Inferior parietal cortex (tissue), 1 donor: ENCODE data around the gene TBX4.
A peak's percentile ranks its signal among the peaks of the same experiment; 100 is the strongest.

Experiments
- DNase-seq: peaks from one replicate; pipeline ENCODE4 v3.0.0-alpha.2; 2016; ENCODE audit errors: extremely low spot score

Gene TBX4

DNA sequence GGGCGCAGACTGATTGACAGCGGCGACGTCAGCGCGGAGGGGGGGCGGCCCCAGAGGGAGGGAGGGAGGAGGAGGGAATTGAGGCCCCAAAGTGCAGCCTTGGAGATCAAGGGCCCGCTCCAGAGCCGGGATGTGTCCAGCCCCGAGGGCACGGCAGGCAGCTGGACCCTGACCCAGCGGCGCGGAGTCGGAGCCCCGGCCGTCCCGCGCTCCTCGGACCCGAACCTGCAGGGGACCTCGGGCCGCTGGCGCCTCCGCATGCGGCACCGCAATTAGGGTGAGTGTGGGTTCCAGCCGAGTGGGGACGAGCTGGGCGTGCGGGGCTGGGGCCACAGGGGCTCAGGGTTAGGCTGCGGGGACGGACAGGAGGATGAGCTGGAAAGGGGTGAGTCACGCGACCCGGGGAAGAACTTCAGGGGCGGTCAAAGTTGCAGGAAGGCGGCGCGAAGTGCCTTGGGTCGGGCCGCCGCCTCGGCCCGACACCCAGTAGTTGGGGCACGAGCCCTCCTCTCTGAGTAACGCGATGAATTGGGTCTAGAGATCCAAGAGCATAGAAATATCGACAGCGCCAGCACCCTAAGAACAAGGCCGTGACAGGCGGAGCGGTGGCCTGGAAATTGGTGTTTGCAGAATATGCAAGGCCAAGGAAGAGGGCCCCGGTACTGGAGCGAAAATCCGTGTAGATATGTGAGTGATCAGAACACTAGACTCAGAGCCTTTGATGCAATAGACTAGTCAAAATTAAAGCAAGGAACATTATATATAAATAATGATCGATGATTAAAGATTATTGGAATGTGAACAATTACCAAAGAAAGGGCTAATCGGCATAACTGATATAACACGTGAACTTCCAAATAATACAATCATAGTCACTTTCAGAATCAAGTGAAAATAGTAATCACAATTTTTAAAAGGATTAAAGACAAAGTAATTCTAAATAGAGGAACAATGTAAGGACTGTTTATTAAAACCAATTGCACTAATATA, at the start of gene TBX4:
TBX4 (plus strand) TSS at position 122 of the 990 bp plus-strand sequence. CDS start 4,069 bp downstream, outside the sequence.
- no peak for DNase-seq

DNA sequence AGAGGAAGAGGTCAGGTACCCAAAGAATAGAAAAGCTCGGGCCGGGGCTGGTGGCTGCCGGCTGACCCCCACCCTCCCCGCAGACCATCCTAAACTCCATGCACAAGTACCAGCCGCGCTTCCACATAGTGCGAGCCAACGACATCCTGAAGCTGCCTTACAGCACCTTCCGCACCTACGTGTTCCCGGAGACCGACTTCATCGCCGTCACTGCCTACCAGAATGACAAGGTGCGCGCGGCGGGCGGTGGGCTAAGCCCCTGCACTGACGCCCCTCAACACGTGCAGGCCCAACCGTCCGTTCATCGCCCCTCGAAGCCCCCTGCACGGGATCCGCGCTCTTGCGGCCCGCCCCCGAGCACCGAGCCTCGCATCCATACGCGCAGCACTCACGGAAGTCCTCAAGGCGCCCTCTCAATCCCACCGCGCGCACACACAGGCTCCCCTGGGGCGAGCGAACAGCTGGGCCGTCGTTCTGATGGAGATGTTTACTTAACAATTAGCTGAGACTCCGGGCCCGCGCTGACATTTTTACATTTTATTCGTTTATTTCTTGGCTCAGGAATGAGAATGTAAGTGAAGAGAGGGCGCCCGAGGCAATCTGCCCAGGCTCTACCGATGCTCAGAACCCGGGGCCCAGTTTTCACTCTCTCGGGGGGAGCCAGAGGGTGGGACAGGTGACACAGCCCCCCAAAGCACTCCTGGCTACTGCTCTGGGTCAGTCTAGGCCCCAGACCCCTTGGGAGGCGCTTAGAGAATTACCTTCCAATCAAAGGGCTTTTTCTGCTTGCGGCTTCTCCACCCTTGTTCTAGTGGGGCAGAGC, 49.0 kb upstream of the TBX4 start:
- no peak for DNase-seq

DNA sequence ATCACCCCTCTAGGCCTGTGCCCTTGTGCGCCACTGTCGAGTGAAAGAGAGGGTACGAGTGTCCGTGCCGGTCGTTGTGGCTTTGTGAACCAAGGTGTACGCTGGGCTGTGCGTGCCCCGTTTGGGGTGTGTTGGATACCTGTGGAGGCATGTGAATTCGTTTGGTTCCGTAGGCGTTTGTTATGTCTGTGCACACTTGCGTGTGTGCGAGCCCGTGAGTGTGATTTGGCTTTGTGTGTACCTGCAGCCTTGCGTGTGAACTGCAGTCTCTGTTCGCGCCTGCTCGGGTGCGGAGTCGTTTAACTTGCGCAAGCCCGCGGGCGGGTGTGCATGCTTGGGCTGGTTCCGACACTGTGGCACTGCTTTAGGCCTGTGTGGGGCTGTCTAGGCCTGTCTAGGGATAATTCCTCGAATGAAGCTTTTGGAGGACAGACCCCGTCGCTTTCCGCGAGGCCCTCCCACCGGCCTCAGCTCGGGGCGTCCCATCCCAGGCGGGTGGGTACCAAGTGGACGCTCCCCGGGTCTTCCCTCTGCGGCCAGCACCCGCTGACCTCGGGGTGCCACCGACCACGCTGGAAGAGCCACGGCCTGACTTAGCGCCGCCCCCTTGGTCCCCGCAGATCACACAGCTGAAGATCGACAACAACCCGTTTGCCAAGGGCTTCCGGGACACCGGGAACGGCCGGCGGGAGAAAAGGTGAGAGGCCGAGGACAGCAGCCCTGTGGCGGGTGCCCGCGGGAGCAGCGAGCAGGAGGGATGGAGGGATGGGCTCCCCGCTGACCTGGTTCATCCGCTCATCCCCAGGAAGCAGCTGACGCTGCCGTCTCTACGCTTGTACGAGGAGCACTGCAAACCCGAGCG, 48.2 kb upstream of the TBX4 start:
- DNase-seq: no peak

DNA sequence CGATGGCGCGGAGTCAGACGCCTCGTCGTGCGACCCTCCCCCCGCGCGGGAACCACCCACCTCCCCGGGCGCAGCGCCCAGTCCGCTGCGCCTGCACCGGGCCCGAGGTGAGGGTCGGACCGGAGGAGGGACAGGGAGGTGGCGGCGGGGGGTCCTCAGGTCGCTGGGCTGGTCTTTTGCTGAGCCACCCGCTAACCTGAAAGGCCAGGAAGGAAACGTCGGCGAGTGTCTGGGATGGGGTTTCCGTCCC, 47.6 kb upstream of the TBX4 start:
- no peak for DNase-seq

DNA sequence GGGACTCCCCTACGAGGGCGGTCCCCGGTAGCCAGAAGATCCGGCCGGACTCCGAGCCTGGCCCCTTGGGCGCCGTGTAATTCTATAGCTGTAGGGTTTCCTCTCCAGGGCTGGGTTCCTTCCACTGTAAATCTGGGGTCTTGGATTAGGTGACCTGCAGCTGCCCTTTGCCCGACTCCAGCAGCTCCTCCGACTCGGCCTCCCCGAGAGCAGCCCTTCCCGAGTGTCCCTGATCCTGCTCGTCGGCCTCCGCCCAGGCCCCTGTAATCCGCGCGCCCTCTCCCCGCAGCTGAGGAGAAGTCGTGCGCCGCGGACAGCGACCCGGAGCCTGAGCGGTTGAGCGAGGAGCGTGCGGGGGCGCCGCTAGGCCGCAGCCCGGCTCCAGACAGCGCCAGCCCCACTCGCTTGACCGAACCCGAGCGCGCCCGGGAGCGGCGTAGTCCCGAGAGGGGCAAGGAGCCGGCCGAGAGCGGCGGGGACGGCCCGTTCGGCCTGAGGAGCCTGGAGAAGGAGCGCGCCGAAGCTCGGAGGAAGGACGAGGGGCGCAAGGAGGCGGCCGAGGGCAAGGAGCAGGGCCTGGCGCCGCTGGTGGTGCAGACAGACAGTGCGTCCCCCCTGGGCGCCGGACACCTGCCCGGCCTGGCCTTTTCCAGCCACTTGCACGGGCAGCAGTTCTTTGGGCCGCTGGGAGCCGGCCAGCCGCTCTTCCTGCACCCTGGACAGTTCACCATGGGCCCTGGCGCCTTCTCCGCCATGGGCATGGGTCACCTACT, 47.1 kb upstream of the TBX4 start:
- DNase-seq: no peak

DNA sequence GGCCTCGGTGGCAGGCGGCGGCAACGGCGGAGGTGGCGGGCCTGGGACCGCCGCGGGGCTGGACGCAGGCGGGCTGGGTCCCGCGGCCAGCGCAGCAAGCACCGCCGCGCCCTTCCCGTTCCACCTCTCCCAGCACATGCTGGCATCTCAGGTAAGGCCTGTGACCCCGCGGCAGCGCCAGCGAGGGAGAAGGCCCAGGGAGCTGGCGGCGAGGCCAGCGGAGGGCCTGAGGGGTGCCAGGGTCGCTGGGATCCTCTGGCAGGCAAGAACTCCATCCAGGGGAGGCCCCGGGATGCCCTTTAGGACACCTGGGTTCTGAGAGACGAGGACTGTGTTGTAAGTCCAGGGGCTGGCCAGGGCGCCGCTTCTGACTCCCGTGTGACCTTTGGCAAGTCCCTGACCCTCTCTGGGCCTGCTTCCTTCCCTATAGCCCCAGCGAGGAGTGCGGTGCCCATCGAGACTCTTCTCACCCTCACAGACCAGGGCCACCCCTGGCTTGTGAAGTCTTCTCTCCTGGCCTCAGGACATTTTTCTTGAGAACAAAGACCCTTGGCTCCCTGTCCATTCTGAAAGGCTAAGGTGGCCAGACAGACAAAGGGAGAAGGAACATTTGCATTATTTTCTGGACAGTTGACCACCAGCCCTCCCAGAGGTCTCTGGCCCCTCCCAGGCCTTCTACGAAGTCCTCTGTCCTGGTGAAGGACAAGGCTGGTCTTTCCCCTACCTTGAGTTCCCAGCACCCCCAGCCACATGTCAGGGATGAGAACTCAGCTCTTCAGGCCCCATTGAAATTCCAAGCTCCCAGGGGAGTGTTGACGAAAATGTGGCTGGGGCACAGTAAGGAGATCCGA, 46.3 kb upstream of the TBX4 start:
- no peak for DNase-seq

DNA sequence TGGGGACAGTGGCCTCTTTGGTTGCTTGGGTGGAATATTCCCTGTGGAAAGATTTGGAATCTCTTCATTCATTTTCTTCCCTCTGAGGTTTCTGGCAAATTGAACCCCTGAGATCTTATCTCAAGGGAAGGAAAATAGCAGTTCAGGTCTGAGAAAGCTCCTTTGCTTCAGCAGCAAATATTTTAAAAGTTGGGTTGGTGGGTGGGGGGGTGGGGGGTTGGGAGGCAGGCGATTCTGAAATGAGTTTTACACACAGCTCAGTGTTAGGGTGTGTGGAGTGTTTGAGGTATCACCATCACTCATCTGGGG, 45.7 kb upstream of the TBX4 start:
- DNase-seq: no peak

DNA sequence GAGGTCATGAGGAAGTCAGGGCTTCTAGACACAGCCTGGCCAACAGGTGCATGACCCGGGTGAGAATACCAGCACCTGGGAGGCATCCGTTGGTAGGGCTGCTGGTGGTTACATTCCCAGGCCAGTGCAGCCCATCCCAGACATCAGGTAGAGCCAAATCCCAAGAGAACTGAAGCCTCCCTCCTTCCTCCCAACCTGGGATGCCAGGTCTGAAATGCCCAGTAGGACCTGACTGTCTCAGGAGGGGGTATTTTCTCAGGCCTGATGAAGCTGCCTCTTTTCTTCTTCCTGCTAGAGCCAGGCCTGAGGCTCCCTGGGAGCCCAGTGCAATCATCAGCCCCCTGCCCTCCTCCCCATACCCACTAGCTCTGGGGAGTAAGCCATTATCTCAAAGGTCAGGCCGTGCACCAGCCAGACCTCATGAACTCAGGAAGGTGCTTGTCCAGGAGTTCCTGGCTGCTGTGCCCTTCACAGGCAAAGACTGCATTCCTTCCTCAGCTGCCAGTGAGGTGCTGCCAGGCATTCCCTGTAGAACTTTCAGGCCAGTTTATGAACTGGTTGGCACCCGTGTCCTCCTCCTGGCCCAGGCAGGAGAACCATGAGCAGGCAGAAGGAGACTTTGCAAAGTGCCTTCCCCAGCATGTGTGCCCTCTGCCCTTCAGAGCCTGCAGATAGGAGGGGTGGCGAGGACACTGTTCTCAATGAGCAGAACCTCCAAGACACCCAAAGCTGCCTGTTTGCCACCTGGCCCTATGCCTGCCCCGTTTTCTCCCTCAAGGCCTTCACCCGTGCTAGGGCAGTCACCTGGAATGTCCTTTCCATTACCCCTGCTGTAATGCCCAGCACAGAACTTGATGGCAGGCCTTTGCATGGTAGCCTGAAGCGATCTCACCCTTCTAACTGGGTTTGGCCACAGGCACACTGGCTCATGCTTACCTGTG, 45.0 kb upstream of the TBX4 start:
- no peak for DNase-seq

DNA sequence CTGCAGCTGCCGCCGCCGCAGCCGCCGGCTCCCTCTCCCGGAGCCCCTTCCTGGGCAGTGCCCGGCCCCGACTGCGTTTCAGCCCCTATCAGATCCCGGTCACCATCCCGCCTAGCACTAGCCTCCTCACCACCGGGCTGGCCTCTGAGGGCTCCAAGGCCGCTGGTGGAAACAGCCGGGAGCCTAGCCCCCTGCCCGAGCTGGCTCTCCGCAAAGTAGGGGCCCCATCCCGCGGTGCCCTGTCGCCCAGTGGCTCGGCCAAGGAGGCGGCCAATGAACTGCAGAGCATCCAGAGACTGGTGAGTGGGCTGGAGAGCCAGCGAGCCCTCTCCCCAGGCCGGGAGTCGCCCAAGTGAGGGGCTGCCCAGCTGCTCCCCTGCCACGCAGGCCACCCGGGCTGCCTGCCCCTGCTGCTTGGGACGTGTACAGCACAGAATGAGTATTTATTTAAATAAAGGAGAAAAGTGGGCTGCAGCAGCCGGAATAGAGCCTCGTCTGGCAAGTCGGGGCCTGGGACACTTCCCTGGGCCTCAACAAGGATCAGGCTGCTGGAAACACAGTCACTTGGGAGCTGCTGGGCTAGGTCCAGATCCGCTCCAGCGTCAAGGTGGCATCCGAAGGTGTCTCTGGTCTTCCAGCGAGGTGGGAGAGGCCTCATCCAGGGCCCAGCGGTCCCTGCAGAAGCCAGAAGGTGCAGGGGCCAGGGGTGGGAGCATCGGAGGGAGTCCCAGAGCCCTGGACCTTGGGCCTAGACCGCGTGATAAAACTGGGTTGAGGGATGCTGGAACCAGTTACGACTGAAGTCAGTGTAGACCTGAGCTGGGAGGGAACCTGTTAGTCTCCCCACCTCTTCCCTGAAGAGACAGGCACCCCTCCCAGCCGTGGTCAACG, 43.8 kb upstream of the TBX4 start:
- no peak for DNase-seq

DNA sequence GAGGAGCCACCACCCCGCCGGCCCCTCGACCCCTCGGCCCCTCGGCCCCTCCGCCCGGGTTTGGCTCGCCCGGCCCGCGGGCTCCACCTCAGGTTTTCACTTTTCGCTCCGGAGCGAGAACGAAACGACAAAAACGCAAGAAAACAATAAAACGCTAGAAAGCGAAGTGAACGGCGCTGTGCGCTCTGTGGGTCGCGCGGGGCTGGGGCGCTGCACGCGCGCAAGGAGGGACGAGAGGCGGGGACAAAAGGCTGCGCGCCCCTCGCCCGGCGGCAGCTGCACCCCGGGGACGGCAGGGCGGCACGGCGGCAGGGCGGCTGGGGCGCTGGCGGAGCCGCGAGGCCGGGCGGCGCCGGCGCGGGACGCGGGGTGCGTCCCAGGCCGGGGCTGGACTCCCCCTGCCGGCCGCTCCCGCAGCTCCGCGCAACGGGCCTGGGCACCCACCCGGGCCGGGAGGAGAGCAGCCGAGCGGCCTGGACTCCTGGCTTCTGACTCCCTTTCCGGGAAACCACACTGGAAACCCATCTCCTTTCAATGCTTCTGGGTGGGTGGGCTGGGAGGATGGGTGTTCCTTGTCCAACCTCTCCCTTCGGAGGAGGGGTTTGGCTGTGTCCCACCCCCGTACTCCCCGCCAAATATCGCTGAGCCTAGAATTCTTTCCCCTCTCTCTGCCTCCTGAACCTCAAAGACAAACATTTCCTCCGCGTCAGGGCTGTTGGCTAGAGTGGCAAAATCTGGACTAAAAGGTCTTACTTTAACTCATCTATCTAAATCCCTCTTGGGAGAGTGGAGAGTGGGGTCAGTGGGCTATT, 42.7 kb upstream of the TBX4 start:
- DNase-seq: no peak

DNA sequence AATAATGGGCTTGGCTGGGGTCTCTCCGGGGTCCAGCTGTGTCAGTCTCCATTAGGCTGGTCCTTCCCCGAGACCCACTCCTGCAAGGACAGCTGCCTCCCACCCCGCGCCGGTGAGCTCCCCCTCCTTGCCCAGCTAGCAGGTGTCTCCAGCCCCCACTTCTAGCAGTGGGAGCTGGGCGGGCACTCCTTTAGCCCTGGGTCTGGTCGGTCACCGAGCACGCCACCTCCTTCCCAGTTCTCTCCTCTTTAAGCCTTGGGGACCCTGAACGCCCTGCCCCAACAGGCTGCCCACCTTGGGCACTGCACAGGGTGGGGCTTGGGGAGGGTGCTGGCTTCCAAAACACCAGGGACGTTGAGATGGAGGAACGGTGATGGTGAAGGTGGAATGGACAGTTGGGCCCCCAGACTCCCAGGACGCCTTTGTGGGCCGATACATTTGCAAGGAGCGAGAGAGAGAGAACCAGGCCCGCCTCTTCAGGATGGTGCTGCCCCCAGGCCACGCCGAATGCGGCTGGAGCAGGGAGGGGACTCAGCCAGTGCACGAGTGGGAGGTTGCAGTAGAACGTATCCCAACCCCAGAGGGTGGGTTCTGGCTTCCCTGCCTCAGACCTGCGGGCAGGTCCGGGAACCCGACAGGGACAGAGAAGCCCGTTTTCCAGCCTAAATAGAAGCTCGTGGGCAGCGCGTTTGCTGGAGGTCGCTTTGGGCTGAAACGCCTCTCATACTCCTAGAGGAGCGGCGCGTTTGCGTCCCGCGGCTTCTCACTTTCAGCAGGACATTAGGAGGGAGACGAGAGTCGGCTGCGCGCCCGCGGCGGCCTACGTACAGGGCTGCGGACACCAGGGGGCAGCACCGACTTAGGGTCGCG, 41.8 kb upstream of the TBX4 start:
- peak; percentile 42 for DNase-seq

DNA sequence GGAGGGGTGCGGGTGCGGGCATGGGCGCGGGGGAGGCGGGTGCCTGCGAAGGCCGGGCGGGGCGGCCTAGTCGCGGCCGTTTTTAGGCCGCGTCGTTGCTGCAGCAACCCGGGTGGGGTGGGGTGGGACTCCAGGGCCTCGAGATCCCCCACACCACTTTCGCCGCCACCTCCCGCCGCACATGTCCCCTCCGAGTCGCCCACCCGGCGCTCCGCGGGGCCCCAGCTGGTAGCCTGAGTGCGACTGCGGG, 41.3 kb upstream of the TBX4 start:
- no peak for DNase-seq

DNA sequence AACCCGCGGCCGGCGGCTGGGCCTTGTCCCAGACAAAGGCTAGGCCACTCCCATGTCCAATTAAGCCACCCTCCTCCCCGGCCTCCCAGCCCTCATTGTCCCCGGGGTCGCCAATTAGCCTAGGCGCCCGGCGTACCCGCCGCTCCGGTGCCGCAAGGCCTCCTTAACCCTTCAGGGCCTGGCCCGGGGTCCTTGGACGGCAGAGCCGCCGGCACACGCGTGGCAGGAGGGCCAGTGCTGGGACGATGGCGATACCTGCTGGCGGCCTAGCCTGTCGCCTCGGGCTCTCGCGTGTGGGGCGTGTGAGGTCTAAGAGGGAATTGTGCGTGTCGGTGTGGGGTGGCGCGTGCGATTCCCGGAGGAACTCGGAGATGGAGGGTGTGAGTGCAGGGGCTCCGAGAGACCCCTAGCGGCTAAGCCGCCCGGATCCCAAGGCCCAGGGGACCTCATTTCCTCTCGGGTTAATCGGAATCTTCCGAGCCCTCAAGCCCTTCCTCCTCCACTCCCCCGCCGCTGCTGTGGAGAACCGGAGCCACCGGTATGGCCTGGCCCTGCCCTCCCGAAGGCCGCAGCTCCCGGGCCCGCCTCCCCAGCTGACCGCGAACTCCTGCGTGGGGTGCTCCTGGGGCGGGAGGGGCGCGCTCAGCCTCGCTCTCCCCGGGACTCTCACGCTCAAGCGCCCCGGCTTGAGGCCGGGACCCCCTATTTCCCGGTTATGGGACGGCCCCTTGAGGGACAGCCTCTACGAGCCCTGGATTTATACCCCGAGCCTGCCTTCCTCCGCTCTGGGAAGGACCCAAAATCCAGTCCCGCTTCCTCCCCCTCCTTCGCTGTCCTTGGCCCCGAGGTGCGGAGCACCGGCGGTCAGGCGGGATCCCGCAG, 40.7 kb upstream of the TBX4 start:
- DNase-seq: no peak

DNA sequence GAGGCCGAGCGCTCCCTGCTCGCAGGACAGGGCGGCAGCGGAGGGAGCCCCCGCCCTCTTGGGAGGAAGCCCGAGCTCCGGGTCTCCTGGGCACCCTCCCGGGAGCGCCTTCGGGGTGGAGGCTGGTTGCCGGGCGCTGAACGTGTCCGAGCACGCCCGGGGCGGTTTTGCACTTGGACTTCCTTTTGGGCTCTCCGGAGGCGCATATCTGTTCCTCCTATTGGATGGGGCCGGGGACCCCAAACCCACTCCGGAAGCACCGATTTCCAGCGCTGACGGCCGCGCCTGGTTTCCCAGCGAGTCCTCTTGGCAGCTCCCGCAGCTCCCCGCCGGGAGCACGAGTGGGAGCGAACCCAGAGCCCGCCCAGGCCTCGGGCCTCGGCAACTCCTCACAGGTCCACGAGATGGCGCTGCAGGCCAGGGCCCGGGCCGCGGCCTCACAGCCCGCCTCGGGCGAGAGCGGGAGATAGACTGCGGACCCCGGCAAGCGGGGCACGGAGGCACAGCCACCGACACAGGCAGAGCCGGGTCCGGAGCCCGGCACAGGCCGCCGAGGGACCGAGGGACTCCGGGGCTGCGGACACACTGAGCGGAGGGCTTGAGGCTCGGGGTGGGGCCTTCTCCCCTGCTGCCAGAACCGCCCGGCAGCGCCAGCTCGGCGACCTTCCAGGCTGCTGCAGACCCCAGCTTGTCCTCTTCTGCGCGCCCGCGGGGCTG, 39.9 kb upstream of the TBX4 start:
- peak; percentile 81 for DNase-seq
